DMS153 treated with DMSO at 0.1 percent for 48 hours (cell line): Measurements from ENCODE around the gene DENND11.

ENCODE experiments used
- DNase-seq: peaks from one replicate; lab custom pipeline; 2025; ENCODE audit not compliant: unreplicated experiment; lab: John Stamatoyannopoulos, UW

The DENND11 gene

GRCh38 chr7:141702047-141702567 lies at the start of gene DENND11:
Gene DENND11, minus strand, starts transcription at chr7:141702166. Its CDS starts 13 bp downstream, at chr7:141702153.
- DNase-seq = peak; percentile 26

GRCh38 chr7:141748396-141748795 lies 46.4 kb upstream of the DENND11 start:
- no peak for DNase-seq

GRCh38 chr7:141744131-141744530 lies 42.2 kb upstream of the DENND11 start:
- no peak for DNase-seq

- DNase-seq = no peak
Measured at GRCh38 chr7:141742229-141742628, 40.3 kb upstream of the DENND11 start.

- DNase-seq = no peak
Measured at GRCh38 chr7:141739250-141739649, 37.3 kb upstream of the DENND11 start.

GRCh38 chr7:141738592-141739013 lies 36.6 kb upstream of the DENND11 start:
- DNase-seq = no peak

- DNase-seq = peak; percentile 96
Measured at GRCh38 chr7:141737836-141738591, 36.0 kb upstream of the DENND11 start, which contains the start of gene SSBP1. Gene SSBP1, plus strand, starts transcription at chr7:141738358. Its CDS starts 809 bp downstream, at chr7:141739167.

GRCh38 chr7:141737118-141737835 lies 35.3 kb upstream of the DENND11 start:
- peak; percentile 9 for DNase-seq

- DNase-seq = no peak
Measured at GRCh38 chr7:141731476-141732149, 29.6 kb upstream of the DENND11 start.

GRCh38 chr7:141729020-141729419 lies 27.1 kb upstream of the DENND11 start:
- DNase-seq = no peak

- DNase-seq = no peak
Measured at GRCh38 chr7:141722529-141722928, 20.6 kb upstream of the DENND11 start.

- no peak for DNase-seq
Measured at GRCh38 chr7:141717450-141717849, 15.5 kb upstream of the DENND11 start.

GRCh38 chr7:141715794-141716689 lies 14.1 kb upstream of the DENND11 start:
- DNase-seq = no peak

GRCh38 chr7:141715018-141715417 lies 13.1 kb upstream of the DENND11 start:
- no peak for DNase-seq

GRCh38 chr7:141714571-141714970 lies 12.6 kb upstream of the DENND11 start:
- no peak for DNase-seq

GRCh38 chr7:141713890-141714289 lies 11.9 kb upstream of the DENND11 start:
- no peak for DNase-seq

GRCh38 chr7:141712603-141713255 lies 10.8 kb upstream of the DENND11 start:
- DNase-seq = no peak

GRCh38 chr7:141710301-141710700 lies 8.3 kb upstream of the DENND11 start:
- DNase-seq = no peak

GRCh38 chr7:141709749-141710148 lies 7.8 kb upstream of the DENND11 start:
- DNase-seq = no peak

- DNase-seq = no peak
Measured at GRCh38 chr7:141709318-141709717, 7.4 kb upstream of the DENND11 start.
